GM18909 (cell line): Measurements from ENCODE around the gene IFT27.

Experiments used
- ATAC-seq: cut with Tn5 transposase; IDR thresholded peaks from one replicate; pipeline ENCODE4 v1.9.1; 2021; ENCODE audit warnings: mild to moderate bottlenecking; ENCODE audit not compliant: unreplicated experiment, poor library complexity

The IFT27 gene

DNA sequence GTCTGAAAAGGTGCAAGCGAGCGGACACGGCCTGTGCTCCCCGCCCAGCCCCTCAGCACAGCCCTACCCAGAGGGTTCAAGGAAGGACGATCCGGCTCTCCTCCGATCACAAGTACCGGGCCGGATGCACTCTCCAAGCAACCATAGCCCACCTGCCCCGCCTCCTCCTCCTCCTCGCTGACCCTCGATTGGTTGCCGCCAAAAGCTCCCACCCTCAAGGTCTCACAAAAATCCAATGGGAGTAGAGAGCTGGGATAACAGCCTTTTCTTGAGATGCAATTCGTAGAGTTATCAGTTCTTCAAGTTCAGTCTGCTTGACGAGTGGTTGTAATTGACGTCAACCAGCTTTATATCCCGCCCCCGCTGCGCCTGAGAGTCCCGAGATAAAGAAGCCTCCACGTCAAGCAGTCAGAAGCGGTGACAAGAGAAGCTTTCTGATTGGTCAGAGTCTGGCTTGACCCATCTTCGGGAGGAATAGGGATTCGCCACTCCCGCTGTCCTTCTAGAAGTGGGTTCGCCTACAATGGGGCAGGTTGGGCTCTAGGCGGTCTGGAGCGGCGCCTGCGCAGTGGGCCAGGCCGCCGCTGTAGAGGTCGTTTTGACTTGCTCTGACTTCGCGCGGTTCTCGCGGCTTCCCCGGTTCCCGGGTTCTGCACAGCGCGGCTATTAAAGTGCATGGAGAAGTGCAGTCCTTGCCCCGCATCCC is at the start of gene IFT27:
IFT27 (minus strand) TSS at position 156 of the 706 bp plus-strand sequence. CDS start 412 bp downstream, outside the sequence.
- peak; percentile 90 for ATAC-seq

- no peak for ATAC-seq
Observed at GRCh38 chr22:36824655-36825054, 48.7 kb upstream of the IFT27 start.

- ATAC-seq: no peak
Observed at GRCh38 chr22:36823186-36823839, 47.4 kb upstream of the IFT27 start.

GRCh38 chr22:36822581-36822980 is 46.7 kb upstream of the IFT27 start:
- ATAC-seq: no peak

DNA sequence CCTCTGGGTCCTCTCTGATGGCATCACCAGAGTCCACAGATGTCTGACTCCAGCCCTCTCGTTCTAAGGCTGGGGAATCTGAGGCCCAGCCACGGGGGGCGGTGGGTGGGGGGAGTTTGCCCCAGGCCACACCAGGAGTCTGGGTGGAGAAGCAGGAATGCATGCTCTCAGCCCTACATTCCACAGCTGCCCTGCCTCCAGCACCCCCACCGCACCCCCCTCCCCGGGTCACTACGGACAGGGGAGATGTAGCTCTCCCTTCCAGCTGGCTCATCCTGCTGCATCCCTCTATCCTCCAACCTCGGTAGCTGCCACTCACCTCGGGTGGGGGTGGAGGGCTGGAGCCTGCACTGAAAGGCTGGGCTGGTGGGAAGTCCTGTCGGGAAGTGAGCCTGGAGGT is 43.2 kb upstream of the IFT27 start:
- ATAC-seq: no peak

GRCh38 chr22:36818010-36818642 is 42.2 kb upstream of the IFT27 start:
- ATAC-seq: no peak

DNA sequence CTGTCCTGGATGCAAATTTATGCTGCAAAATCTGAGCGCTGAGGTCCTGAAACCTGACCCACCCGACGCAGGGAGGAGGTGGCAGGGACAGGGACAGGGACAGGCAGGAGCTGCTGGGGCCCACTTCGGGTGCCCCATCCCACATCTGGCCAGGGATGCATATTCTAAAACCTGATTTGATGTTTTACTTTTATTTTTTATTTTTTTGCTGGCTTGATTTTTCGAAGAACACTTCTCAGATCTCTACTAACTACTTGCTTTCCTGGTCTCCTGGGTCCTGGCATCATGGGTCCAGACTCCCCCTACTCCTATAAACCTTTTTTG is 41.6 kb upstream of the IFT27 start:
- no peak for ATAC-seq

- no peak for ATAC-seq
Observed at GRCh38 chr22:36816636-36817524, 41.0 kb upstream of the IFT27 start, which contains the start of gene PVALB. Gene PVALB (minus strand): TSS chr22:36817035. CDS start chr22:36817005, 30 bp downstream.

GRCh38 chr22:36816339-36816635 is 40.4 kb upstream of the IFT27 start:
- ATAC-seq: no peak

DNA sequence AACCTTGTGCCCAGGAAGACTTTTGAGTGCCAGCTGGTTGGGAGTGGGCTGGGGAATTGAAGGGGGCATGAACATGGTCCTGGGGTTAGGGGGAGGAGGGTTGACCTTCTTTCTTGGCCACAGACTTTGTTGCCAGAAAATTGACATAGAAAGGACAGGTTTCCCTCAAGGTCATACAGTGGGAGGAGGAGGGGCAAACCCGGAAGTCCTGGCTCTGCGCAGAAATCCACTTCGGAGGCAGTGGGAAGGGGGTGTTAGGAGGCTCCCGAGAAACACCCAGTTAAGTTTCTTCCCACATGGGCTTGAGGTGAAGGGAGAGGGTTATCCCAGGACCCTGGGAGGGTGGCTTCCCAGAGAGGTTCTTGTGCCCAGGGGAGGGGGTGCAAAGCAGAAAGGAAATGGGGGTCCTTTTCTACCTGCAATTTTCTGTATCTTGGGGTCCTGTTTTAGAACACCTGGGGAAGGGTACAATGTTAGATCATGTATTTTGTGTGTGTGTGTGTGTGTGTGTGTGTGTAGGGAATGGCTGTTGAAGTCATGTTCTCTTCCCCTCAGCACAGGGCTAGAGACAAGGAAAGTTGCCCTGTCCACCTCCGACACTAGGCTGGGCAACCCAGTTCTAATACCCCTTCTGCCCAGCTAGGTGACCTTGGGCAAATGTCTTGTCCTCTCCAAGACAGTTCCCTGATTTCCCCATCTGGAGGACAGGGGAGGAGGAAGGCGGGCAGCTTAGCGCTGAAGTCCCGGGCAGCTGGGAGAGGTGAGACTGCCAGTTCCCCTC is 39.8 kb upstream of the IFT27 start:
- ATAC-seq: no peak

DNA sequence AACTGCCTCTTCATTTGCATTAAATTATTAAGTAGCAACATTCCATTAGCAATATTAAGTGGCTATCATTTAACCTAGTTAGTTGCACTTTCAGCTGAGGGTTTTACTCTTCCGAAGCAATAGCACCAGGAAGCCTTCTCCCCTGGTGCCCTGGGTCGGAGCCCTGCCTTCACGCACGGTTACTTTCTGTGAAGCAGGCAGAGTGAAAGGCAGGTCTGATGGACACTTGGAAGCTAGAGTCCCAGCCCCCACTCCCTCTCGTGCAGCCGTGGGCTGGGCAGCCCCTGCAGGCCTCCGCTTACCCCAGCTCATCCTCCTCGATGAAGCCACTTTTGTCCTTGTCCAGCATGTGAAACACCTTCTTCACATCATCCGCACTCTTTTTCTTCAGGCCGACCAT is 38.9 kb upstream of the IFT27 start:
- no peak for ATAC-seq

- no peak for ATAC-seq
Observed at GRCh38 chr22:36811094-36811800, 35.3 kb upstream of the IFT27 start.

- ATAC-seq: no peak
Observed at GRCh38 chr22:36809351-36809750, 33.4 kb upstream of the IFT27 start.

- ATAC-seq: no peak
Observed at GRCh38 chr22:36808721-36809344, 32.9 kb upstream of the IFT27 start.

DNA sequence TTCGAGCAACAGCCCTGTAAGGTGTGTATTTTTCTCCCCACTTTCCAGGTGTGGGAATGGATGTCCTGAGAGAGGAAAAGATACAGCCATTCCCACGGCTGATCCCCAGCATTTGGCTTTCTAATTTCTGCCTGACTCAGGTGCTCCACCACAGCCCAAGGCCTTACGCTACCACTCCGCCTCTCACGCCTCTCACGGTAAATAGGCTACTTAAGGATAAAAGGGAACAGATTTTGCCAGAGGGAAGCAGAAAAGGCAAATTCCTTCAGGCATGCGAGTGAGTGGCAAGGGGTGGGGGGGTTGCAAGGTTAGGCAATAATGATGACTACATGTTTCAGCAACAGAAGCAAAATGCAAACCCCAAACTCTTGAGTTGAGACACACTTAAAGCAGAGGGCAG is 31.7 kb upstream of the IFT27 start:
- no peak for ATAC-seq

DNA sequence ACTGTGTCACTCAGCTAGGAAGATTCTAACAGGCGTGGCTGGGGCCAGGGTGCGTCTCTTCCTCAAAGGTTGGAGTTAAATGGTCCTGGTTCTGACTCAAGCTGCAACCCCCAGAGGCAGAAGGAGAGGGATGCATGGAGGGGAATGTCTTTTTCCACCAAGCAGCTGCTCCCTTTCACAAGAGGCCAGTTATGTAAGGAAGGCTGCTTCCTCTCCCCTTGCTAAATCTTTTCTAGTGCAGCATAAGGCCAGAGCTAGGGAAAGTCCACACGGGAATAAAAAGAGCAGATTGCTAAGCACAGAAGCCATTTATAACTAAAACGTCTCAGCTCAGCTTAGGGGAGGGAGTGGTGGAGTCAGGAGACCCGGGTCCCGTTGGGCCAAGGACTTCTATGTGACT is 30.9 kb upstream of the IFT27 start:
- ATAC-seq: no peak

DNA sequence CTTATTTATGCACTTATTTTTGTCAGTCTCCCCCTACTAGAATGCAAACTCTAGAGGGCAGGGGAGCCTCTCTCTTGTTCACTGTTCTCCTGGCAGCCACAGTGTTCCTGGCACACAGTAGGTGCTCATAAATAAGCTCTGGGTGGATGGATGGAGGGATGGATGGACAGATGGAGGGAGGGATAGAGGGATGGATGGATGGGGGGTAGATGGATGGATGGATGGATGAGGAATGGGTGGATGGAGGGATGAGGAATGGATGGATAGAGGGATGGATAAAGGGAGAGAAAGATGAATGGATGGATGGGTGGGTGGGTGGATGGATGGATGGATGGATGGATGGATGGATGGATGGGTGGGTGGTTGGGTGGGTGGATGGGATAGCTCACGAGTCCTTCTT is 27.4 kb upstream of the IFT27 start:
- no peak for ATAC-seq

- ATAC-seq: no peak
Observed at GRCh38 chr22:36798674-36799066, 22.8 kb upstream of the IFT27 start.
